ENCODE measurements around the gene ACER3.
A peak's percentile ranks its signal among the peaks of the same experiment; 100 is the strongest.

ACER3 gene

DNA sequence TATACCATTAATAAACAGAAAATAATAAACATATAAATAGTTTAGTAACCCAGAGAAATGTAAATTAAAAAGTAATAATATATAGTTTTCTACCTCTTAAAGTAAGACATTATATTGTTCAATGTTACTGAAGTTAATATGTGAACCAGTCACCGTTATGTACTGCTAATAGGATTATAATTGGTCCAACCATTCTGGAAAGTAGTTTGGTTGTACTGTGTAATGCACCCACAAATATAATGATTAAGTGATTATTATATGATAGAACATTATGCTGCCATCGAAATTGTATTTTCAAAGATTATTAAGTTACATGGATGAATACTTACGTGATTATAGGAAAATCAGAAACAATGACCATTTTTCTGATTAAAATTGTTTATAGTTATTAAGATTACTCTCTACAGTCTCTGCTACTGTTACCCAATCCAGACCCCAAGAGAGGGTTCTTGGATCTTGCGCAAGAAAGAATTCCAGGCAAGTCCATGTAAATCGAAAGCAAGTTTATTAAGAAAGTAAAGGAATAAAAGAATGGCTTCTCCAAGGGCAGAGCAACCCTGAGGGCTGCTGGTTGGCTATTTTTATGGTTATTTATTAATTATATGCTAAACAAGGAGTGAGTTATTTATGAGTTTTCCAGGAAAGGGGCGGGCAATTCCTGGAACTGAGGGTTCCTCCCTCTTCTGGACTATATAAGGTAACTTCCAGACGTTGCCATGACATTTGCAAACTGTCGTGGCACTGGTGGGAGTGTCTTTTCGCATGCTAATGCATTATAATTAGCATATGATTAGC is 50.1 kb downstream of the ACER3 start:
- Histone ChIP-seq H4K12ac (ENCODE audit: low read depth, low read length) (no peak overlapping the region), H3K4ac (ENCODE audit: low read depth, low read length) (no peak overlapping the region), H3K23ac (ENCODE audit: low read length) (no peak overlapping the region), H3K4me3 (ENCODE audit: low read depth, low read length) (no peak overlapping the region), H3K79me1 (ENCODE audit: low read length) (no peaks in the 10 kb centered on the region), H3K36me3 (ENCODE audit: control insufficient read depth in 1 of 2, insufficient read depth in 2 of 2, low read length in 2 of 2) (no peaks in the 10 kb centered on the region), H3K27ac (ENCODE audit: low read depth, low read length) (no peak overlapping the region), H3K9me3 (ENCODE audit: insufficient read depth, low read depth, low read length) (no peaks in the 10 kb centered on the region), H3K9ac (ENCODE audit: low read length) (no peak overlapping the region), H4K91ac (ENCODE audit: low read depth, low read length) (no peak overlapping the region), H3K79me2 (ENCODE audit: control insufficient read depth, insufficient read depth, low read length, poor library complexity) (no peaks in the 10 kb centered on the region), H2BK5ac (ENCODE audit: low read depth, low read length, poor library complexity) (no peak overlapping the region), H2AK5ac (ENCODE audit: low read length) (no peak overlapping the region), H3K4me2 (ENCODE audit: low read length) (no peak overlapping the region), H3K14ac (ENCODE audit: low read length) (no peak overlapping the region), H3K18ac (ENCODE audit: low read length) (peak overlapping the region; percentile 30), H3K27me3 (ENCODE audit: insufficient read depth, low read length) (no peaks in the 10 kb centered on the region), H3K4me1 (ENCODE audit: control insufficient read depth in 1 of 2, insufficient read depth in 2 of 2, low read length in 2 of 2) (no peaks in the 10 kb centered on the region), H2BK120ac (ENCODE audit: insufficient read depth, low read length, poor library complexity) (no peak overlapping the region), H2AFZ (ENCODE audit: insufficient read depth, low read length, poor library complexity) (no peak overlapping the region), H4K8ac (ENCODE audit: low read depth, low read length) (no peak overlapping the region), H2BK12ac (ENCODE audit: low read length) (no peak overlapping the region)
- no CpG with 5 or more reads among the region's 9 CpGs for WGBS (ENCODE audit: extremely low coverage, insufficient coverage, insufficient read length)
- no peak for DNase-seq

- Histone ChIP-seq H3K36me3 (ENCODE audit: control insufficient read depth in 1 of 2, insufficient read depth in 2 of 2, low read length in 2 of 2) (no peaks in the 10 kb centered on the region), H2AK5ac (ENCODE audit: low read length) (no peak overlapping the region), H3K27ac (ENCODE audit: low read depth, low read length) (no peak overlapping the region), H4K8ac (ENCODE audit: low read depth, low read length) (no peak overlapping the region), H2BK120ac (ENCODE audit: insufficient read depth, low read length, poor library complexity) (no peak overlapping the region), H2AFZ (ENCODE audit: insufficient read depth, low read length, poor library complexity) (no peak overlapping the region), H2BK12ac (ENCODE audit: low read length) (no peak overlapping the region), H3K4me3 (ENCODE audit: low read depth, low read length) (no peak overlapping the region), H4K91ac (ENCODE audit: low read depth, low read length) (no peak overlapping the region), H2BK5ac (ENCODE audit: low read depth, low read length, poor library complexity) (no peak overlapping the region), H3K4me1 (ENCODE audit: control insufficient read depth in 1 of 2, insufficient read depth in 2 of 2, low read length in 2 of 2) (no peaks in the 10 kb centered on the region), H3K9me3 (ENCODE audit: insufficient read depth, low read depth, low read length) (no peaks in the 10 kb centered on the region), H3K4me2 (ENCODE audit: low read length) (no peak overlapping the region), H3K23ac (ENCODE audit: low read length) (no peak overlapping the region), H3K4ac (ENCODE audit: low read depth, low read length) (no peak overlapping the region), H3K9ac (ENCODE audit: low read length) (no peak overlapping the region), H3K27me3 (ENCODE audit: insufficient read depth, low read length) (no peaks in the 10 kb centered on the region), H3K79me1 (ENCODE audit: low read length) (no peaks in the 10 kb centered on the region), H3K79me2 (ENCODE audit: control insufficient read depth, insufficient read depth, low read length, poor library complexity) (no peaks in the 10 kb centered on the region), H3K14ac (ENCODE audit: low read length) (no peak overlapping the region), H3K18ac (ENCODE audit: low read length) (peak overlapping the region; percentile 30), H4K12ac (ENCODE audit: low read depth, low read length) (no peak overlapping the region)
- no CpG with 5 or more reads among the region's 1 CpG for WGBS (ENCODE audit: extremely low coverage, insufficient coverage, insufficient read length)
- no peak for DNase-seq
Measured at GRCh38 chr11:76911415-76911808, 50.7 kb downstream of the ACER3 start.

GRCh38 chr11:76916712-76917111 is 56.0 kb downstream of the ACER3 start:
- no peak overlapping the region for H3K9ac ChIP-seq (ENCODE audit: low read length)
- no peaks in the 10 kb centered on the region for H3K79me2 ChIP-seq (ENCODE audit: control insufficient read depth, insufficient read depth, low read length, poor library complexity)
- no peak overlapping the region for H3K4me3 ChIP-seq (ENCODE audit: low read depth, low read length)
- no peak overlapping the region for H4K12ac ChIP-seq (ENCODE audit: low read depth, low read length)
- DNase-seq, result peak in 1 of 2 donors; percentile 7
- H3K18ac ChIP-seq (ENCODE audit: low read length), result no peak overlapping the region
- H3K4me1 ChIP-seq (ENCODE audit: control insufficient read depth in 1 of 2, insufficient read depth in 2 of 2, low read length in 2 of 2), result peaks cover 3% of the 10 kb centered on the region in 2 experiments
- H2BK5ac ChIP-seq (ENCODE audit: low read depth, low read length, poor library complexity), result no peak overlapping the region
- H3K27ac ChIP-seq (ENCODE audit: low read depth, low read length), result no peak overlapping the region
- H3K14ac ChIP-seq (ENCODE audit: low read length), result no peak overlapping the region
- H3K79me1 ChIP-seq (ENCODE audit: low read length), result no peaks in the 10 kb centered on the region
- H2AK5ac ChIP-seq (ENCODE audit: low read length), result no peak overlapping the region
- no peaks in the 10 kb centered on the region for H3K9me3 ChIP-seq (ENCODE audit: insufficient read depth, low read depth, low read length)
- no peak overlapping the region for H3K23ac ChIP-seq (ENCODE audit: low read length)
- no CpG with 5 or more reads among the region's 1 CpG for WGBS (ENCODE audit: extremely low coverage, insufficient coverage, insufficient read length)
- H3K27me3 ChIP-seq (ENCODE audit: insufficient read depth, low read length), result no peaks in the 10 kb centered on the region
- no peak overlapping the region for H2BK120ac ChIP-seq (ENCODE audit: insufficient read depth, low read length, poor library complexity)
- H3K4me2 ChIP-seq (ENCODE audit: low read length), result no peak overlapping the region
- no peak overlapping the region for H3K4ac ChIP-seq (ENCODE audit: low read depth, low read length)
- no peak overlapping the region for H4K8ac ChIP-seq (ENCODE audit: low read depth, low read length)
- no peak overlapping the region for H2BK12ac ChIP-seq (ENCODE audit: low read length)
- H3K36me3 ChIP-seq (ENCODE audit: control insufficient read depth in 1 of 2, insufficient read depth in 2 of 2, low read length in 2 of 2), result no peaks in the 10 kb centered on the region
- H4K91ac ChIP-seq (ENCODE audit: low read depth, low read length), result no peak overlapping the region
- no peak overlapping the region for H2AFZ ChIP-seq (ENCODE audit: insufficient read depth, low read length, poor library complexity)

DNA sequence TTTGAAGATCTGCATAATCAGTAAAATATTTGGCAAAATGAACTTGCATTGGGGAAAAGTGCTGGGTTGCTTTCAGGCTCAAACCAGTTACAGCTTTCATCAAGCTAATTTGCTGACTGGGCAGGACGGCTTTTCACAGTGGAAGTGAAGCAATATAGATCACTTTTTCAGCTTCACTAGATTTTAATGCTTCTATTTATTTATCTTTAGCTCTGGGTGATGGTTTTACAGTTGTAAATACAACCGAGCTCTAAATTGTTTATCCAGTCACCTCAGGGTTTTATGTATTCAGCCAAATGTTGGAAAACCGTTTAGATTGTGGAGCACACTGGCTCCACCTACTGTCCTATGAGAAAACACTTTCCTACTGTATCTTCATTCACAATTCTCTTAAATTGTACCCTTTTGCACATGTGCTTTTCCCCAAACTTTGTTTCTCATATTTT is 58.2 kb downstream of the ACER3 start:
- Histone ChIP-seq H3K14ac (ENCODE audit: low read length) (no peak overlapping the region), H4K12ac (ENCODE audit: low read depth, low read length) (no peak overlapping the region), H2BK120ac (ENCODE audit: insufficient read depth, low read length, poor library complexity) (no peak overlapping the region), H3K18ac (ENCODE audit: low read length) (no peak overlapping the region), H2BK12ac (ENCODE audit: low read length) (no peak overlapping the region), H2AK5ac (ENCODE audit: low read length) (no peak overlapping the region), H3K4me3 (ENCODE audit: low read depth, low read length) (no peak overlapping the region), H3K27ac (ENCODE audit: low read depth, low read length) (no peak overlapping the region), H3K79me1 (ENCODE audit: low read length) (no peaks in the 10 kb centered on the region), H3K27me3 (ENCODE audit: insufficient read depth, low read length) (no peaks in the 10 kb centered on the region), H3K36me3 (ENCODE audit: control insufficient read depth in 1 of 2, insufficient read depth in 2 of 2, low read length in 2 of 2) (no peaks in the 10 kb centered on the region), H3K4me1 (ENCODE audit: control insufficient read depth in 1 of 2, insufficient read depth in 2 of 2, low read length in 2 of 2) (peaks cover 3% of the 10 kb centered on the region in 2 experiments), H3K4ac (ENCODE audit: low read depth, low read length) (no peak overlapping the region), H3K9ac (ENCODE audit: low read length) (no peak overlapping the region), H2AFZ (ENCODE audit: insufficient read depth, low read length, poor library complexity) (no peak overlapping the region), H3K79me2 (ENCODE audit: control insufficient read depth, insufficient read depth, low read length, poor library complexity) (no peaks in the 10 kb centered on the region), H3K4me2 (ENCODE audit: low read length) (peak overlapping the region; percentile 19), H3K9me3 (ENCODE audit: insufficient read depth, low read depth, low read length) (no peaks in the 10 kb centered on the region), H2BK5ac (ENCODE audit: low read depth, low read length, poor library complexity) (no peak overlapping the region), H4K91ac (ENCODE audit: low read depth, low read length) (no peak overlapping the region), H4K8ac (ENCODE audit: low read depth, low read length) (no peak overlapping the region), H3K23ac (ENCODE audit: low read length) (no peak overlapping the region)
- no CpG with 5 or more reads among the region's 3 CpGs for WGBS (ENCODE audit: extremely low coverage, insufficient coverage, insufficient read length)
- peak; percentile 35 to 85 for DNase-seq

All from trophoblast cell (in vitro differentiated cells and primary cell).